Left lung (tissue), 10 donors: Measurements from ENCODE around the gene CDH13. TPM values are rescaled to one million over a fixed set of nuclear protein-coding genes. Genes with fewer than 3 reads are reported as not detected.

ENCODE experiments used
- ATAC-seq: fragments of 200-7000 bp; cut with Tn5 transposase; one replicate; pipeline ENCODE4 v1.9.1; 2020; ENCODE audit warnings: moderate library complexity
- DNase-seq, 4 donors: peaks; one replicate each; pipeline ENCODE4 v3.0.0-alpha.2; 2013 to 2020
- H3K27ac ChIP-seq, 2 donors: fragments of 200-600 bp; sonication (generic) in 1 of 2; one replicate each; pipeline versions ENCODE4 v1.5.0 to v1.8.0; 2020 to 2021
- H3K27me3 ChIP-seq, 2 donors: fragments of 200-600 bp; sonication (generic) in 1 of 2; one replicate each; pipeline versions ENCODE4 v1.5.0 to v1.8.0; 2020 to 2021
- H3K36me3 ChIP-seq, 2 donors: fragments of 200-600 bp; sonication (generic) in 1 of 2; one replicate each; pipeline versions ENCODE4 v1.5.0 to v1.8.0; 2020 to 2021
- H3K4me1 ChIP-seq, 2 donors: fragments of 200-600 bp; one replicate each; pipeline ENCODE4 v1.8.0; 2021
- H3K4me3 ChIP-seq, 2 donors: fragments of 200-600 bp; sonication (generic) in 1 of 2; one replicate each; pipeline versions ENCODE4 v1.5.0 to v1.8.0; 2020 to 2021; ENCODE audit warnings: mild to moderate bottlenecking in 1 of 2
- H3K9me3 ChIP-seq, 2 donors: fragments of 200-600 bp; sonication (generic) in 1 of 2; one replicate each; pipeline versions ENCODE4 v1.5.0 to v1.8.0; 2020 to 2021
- intact Hi-C, 2 donors: fragments of 100-400 bp; cut with DNase I; formaldehyde crosslinking; loops; one replicate each; pipeline versions ENCODE4 v1.11.2 to v1.14.2; 2022
- polyA plus RNA-seq, 6 donors: library from polyadenylated mRNA; unstranded; fragments of 120-200 nt; gene quantifications; one replicate each; pipeline ENCODE4 v1.2.1, GENCODE V29; 2013; ENCODE audit not compliant: insufficient read length in 6 of 6
- total RNA-seq, 2 donors: library from RNA; stranded (reverse); fragmentation: NEBNext Ultra II Directional; extraction: Animal tissue kit (Norgen Biotek cat#: 25700); gene quantifications; one replicate each; pipeline ENCODE4 v1.2.1, GENCODE V29; 2021
- TF ChIP-seq, protein P1 (sequence below), 2 donors: fragments of 200-600 bp; sonication (generic) in 1 of 2; IDR thresholded peaks; one replicate each; pipeline versions ENCODE4 v1.5.0 to v1.8.0; 2021; ENCODE audit warnings: antibody characterized with exemption in 2 of 2
- donor health status: DM: no; HTN: yes; CAD: no.
- donor health status: DM: no; HTN: no; CAD: no.

Gene CDH13
- total and polyA plus RNA-seq, 8 donors: 2.7 to 20.3 (median 3.2) TPM

DNA sequence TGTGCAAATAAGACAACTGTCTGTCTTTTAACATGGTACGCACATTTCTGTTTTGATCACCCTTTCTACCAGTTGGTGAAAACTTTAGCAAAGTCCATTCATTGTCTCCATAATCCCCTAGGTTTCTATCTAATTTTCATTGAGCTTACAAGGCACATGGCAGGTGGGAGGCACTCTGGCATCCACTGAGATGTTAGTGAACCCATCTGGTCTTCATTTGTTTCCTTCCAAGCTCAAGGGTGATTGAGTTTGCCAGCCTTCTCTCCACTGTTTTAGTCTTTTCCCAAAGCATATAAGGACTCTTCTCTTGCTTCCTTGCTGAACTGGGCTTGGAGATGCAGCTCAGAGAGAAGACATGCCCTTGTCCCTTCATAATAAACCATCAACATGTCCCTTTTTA lies 179.1 kb downstream of the CDH13 start:
- intact Hi-C loops: no loop called here
- H3K36me3 ChIP-seq: no peaks in the 10 kb centered on the region
- TF ChIP-seq, protein P1, sequence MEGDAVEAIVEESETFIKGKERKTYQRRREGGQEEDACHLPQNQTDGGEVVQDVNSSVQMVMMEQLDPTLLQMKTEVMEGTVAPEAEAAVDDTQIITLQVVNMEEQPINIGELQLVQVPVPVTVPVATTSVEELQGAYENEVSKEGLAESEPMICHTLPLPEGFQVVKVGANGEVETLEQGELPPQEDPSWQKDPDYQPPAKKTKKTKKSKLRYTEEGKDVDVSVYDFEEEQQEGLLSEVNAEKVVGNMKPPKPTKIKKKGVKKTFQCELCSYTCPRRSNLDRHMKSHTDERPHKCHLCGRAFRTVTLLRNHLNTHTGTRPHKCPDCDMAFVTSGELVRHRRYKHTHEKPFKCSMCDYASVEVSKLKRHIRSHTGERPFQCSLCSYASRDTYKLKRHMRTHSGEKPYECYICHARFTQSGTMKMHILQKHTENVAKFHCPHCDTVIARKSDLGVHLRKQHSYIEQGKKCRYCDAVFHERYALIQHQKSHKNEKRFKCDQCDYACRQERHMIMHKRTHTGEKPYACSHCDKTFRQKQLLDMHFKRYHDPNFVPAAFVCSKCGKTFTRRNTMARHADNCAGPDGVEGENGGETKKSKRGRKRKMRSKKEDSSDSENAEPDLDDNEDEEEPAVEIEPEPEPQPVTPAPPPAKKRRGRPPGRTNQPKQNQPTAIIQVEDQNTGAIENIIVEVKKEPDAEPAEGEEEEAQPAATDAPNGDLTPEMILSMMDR (IDR thresholded peaks at IDR 0.05): no peak
- H3K4me1 ChIP-seq: no peaks in the 10 kb centered on the region
- no peaks in the 10 kb centered on the region for H3K9me3 ChIP-seq
- H3K27ac ChIP-seq: no peak overlapping the region
- ATAC-seq: no peak
- peaks cover 0 to 10% of the 10 kb centered on the region in 2 donors for H3K27me3 ChIP-seq
- no peak for DNase-seq
- H3K4me3 ChIP-seq: no peak overlapping the region

DNA sequence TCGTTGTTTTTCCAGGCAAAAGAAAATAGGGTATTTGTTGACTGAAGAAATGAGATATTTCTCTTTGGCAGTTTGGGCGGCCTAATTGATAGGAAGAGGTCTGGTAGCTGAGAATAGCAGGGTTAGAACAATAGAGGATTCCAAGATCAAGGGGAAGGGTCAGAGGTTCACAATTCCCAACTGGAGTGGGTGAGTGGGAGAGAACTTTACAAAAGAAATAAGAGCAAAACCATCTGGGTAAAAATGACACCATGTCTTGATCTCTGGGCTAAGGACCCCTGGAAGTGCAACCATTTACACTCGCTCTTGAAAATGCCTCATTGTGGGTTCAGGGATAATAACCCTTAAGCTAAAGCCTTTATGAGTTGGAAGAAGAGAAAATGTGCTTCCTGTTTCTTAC lies 180.5 kb downstream of the CDH13 start:
- no peaks in the 10 kb centered on the region for H3K36me3 ChIP-seq
- peaks cover 0 to 10% of the 10 kb centered on the region in 2 donors for H3K27me3 ChIP-seq
- ATAC-seq (no peak), DNase-seq (no peak)
- no peak overlapping the region for H3K27ac ChIP-seq
- TF ChIP-seq, protein P1 (IDR thresholded peaks at IDR 0.05): no peak
- intact Hi-C loops: no loop called here
- no peaks in the 10 kb centered on the region for H3K9me3 ChIP-seq
- H3K4me1 ChIP-seq: no peaks in the 10 kb centered on the region
- H3K4me3 ChIP-seq: no peak overlapping the region

DNA sequence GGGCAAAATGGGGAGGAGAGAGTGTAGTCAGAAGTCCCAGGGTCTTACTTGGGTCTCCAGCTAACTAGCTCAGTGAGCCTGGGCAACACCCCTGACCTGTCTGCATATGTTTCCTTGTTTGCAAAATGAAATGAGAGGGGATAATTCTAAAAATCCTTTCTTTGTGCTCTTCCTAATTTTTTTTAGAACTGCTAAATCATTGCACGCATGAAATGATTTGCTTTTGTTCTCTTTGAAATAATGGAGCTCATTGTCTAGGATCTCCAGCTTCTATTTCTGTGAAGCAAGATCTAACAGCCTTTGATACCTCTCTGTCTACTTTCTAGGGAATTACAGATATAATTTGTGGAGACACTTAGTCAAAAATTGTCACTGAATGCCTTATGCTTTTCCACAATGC lies 181.3 kb downstream of the CDH13 start:
- intact Hi-C loops: no loop called here
- no peak for ATAC-seq
- no peaks in the 10 kb centered on the region for H3K9me3 ChIP-seq
- DNase-seq: no peak
- TF ChIP-seq, protein P1 (IDR thresholded peaks at IDR 0.05): no peak
- peaks cover 0 to 10% of the 10 kb centered on the region in 2 donors for H3K27me3 ChIP-seq
- no peak overlapping the region for H3K4me3 ChIP-seq
- H3K27ac ChIP-seq: no peak overlapping the region
- no peaks in the 10 kb centered on the region for H3K36me3 ChIP-seq
- no peaks in the 10 kb centered on the region for H3K4me1 ChIP-seq

DNA sequence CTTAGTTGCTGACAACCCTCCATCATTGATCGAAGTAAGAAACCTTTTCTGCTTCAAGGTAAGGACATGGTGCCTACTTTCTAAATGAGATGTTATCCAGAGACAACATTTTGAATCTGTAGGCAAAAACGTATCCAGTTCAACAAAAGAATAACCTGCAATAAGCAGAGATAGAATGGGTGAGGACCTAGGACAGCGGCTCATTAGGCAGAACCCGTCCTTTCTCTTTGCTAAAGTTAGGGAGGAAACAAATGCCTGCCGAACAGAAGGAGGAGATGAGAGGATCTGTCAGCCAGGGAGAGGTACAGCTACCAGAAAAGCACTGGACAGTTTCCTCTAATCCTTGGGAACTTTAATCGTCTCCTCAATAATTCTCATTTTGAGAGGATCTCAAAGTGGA lies 183.3 kb downstream of the CDH13 start:
- intact Hi-C loops: no loop called here
- Histone ChIP-seq H3K27me3 (peaks cover 0 to 10% of the 10 kb centered on the region in 2 donors), H3K27ac (no peak overlapping the region), H3K36me3 (no peaks in the 10 kb centered on the region), H3K4me3 (no peak overlapping the region), H3K9me3 (no peaks in the 10 kb centered on the region), H3K4me1 (no peaks in the 10 kb centered on the region)
- no peak for ATAC-seq
- TF ChIP-seq, protein P1 (IDR thresholded peaks at IDR 0.05): no peak
- no peak for DNase-seq

DNA sequence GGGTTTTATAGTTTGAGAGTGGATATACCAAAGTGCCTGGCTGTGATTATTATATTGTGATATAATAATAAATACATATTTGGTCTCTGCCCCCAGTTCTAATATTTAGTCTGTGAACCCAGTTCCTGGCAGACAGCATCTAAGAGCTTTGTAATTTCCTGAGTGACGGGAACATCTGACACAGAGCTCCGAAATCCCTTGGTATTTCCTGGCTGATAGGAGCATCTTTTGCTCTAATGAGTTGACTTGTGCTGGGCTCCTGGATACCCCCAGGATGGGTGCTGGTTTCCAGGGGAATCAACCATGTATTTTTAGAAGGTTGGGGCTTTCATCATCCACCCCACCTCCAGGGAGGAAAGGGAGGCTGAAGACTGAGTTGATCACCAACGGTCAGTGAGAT lies 187.3 kb downstream of the CDH13 start:
- intact Hi-C loops: no loop called here
- Histone ChIP-seq H3K4me1 (no peaks in the 10 kb centered on the region), H3K36me3 (no peaks in the 10 kb centered on the region)

More for the DNA sequence above, 187.3 kb downstream of the CDH13 start:
- H3K9me3 ChIP-seq: no peaks in the 10 kb centered on the region
- ATAC-seq: no peak
- no peak for DNase-seq
- no peaks in the 10 kb centered on the region for H3K27me3 ChIP-seq
- TF ChIP-seq, protein P1 (IDR thresholded peaks at IDR 0.05): no peak
- no peak overlapping the region for H3K4me3 ChIP-seq
- H3K27ac ChIP-seq: no peak overlapping the region
